Small intestine (tissue), 7 donors: ENCODE measurements around the gene CPT2. TPM values are rescaled to one million over a fixed set of nuclear protein-coding genes. Genes with fewer than 3 reads are reported as not detected.

Experiments used
- DNase-seq, 2 donors: peaks; one replicate each; pipeline versions ENCODE4 v3.0.0 to v3.0.0-alpha.2; 2013
- FAIRE-seq: peaks from 2 replicates; lab custom pipeline; 2012; peaks lifted over from hg19 to GRCh38; lab: Jason Lieb, UNC
- H3K27ac ChIP-seq, 3 donors: one replicate each; pipeline ENCODE4 v1.5.1; 2013; ENCODE audit warnings: low read length in 2 of 3, mild to moderate bottlenecking in 2 of 3, control low read depth in 1 of 3, inconsistent platforms in 1 of 3, low read depth in 1 of 3, moderate library complexity in 1 of 3
- H3K27me3 ChIP-seq, 3 donors: one replicate each; pipeline ENCODE4 v1.6.1; 2013; ENCODE audit warnings: low read length in 3 of 3, inconsistent platforms in 1 of 3; ENCODE audit not compliant: control insufficient read depth in 3 of 3, insufficient read depth in 3 of 3
- H3K36me3 ChIP-seq, 3 donors: one replicate each; pipeline ENCODE4 v1.6.1; 2013; ENCODE audit warnings: low read length in 3 of 3, inconsistent platforms in 1 of 3, low read depth in 1 of 3, mild to moderate bottlenecking in 1 of 3, moderate library complexity in 1 of 3; ENCODE audit not compliant: control insufficient read depth in 3 of 3, insufficient read depth in 2 of 3
- H3K4me1 ChIP-seq, 3 donors: one replicate each; pipeline ENCODE4 v1.6.1; 2013; ENCODE audit warnings: low read length in 2 of 3, inconsistent platforms in 1 of 3, low read depth in 1 of 3, mild to moderate bottlenecking in 1 of 3, moderate library complexity in 1 of 3; ENCODE audit not compliant: control insufficient read depth in 3 of 3, insufficient read depth in 2 of 3
- H3K4me3 ChIP-seq, 3 donors: one replicate each; pipeline ENCODE4 v1.5.1; 2013; ENCODE audit warnings: low read length in 3 of 3, control low read depth in 1 of 3, inconsistent platforms in 1 of 3, low read depth in 1 of 3, mild to moderate bottlenecking in 1 of 3, moderate library complexity in 1 of 3
- H3K9me3 ChIP-seq, 2 donors: one replicate each; pipeline ENCODE4 v1.6.1; 2013; ENCODE audit warnings: low read depth in 1 of 2, low read length in 1 of 2; ENCODE audit not compliant: control insufficient read depth in 2 of 2, insufficient read depth in 1 of 2
- WGBS, 3 donors: extraction: QIAGEN DNeasy Blood & Tissue Kit; methylation state at CpG; one replicate each; pipeline ENCODE4 v1.1.7; 2013; 5-methylcytosine and 5-hydroxymethylcytosine counted together
- polyA plus RNA-seq, 4 donors: library from polyadenylated mRNA; stranded (reverse) in 3 of 4; unstranded in 1 of 4; fragments of 200-250 nt in 3 of 4; fragments of 120-200 nt in 1 of 4; gene quantifications; one replicate each; pipeline versions ENCODE4 v1.2.1 to v1.2.3, GENCODE V29; 2013
- donor health status: healthy with polysubstance abuse.
- donor health status: control.
- donor health status: control.
- donor health status: Bipolar disorder and iron deficiency.
- donor health status: healthy.

CPT2 gene
- polyA plus RNA-seq, 4 donors, result 28.1 to 37.4 (median 35.3) TPM

DNA sequence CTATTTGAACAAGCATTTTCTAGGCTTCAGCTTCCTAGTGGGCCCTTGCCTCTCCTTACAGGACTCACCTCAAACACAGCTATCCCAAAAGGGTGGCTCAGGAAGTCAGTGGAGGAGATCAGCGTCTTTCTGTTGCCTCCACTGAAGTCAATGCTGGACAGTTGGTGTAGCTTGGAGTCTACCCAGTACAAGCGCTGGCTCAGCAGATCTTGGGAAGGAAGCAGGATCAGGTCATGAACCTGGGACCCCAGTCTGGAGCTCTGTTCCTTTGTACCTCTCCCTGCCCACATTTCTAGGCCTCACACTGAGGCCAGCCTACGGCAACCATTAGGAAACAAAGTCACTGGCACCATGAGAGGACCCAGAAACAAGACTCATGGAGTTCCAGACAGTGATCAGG, 65.4 kb downstream of the CPT2 start:
- Histone ChIP-seq H3K9me3 (no peaks in the 10 kb centered on the region), H3K4me1 (peaks cover 0 to 10% (median 0%) of the 10 kb centered on the region in 3 donors), H3K27me3 (no peaks in the 10 kb centered on the region), H3K4me3 (no peak overlapping the region), H3K27ac (no peak overlapping the region), H3K36me3 (peaks cover 0 to 10% (median 0%) of the 10 kb centered on the region in 3 donors)
- FAIRE-seq (no peak), DNase-seq (no peak)
- WGBS, 3 donors, result 92 to 97% (median 94%) methylated on average over 3 of the region's 3 CpGs

Other genes with a start within 250 kb of the CPT2 start
- 10 to 100 TPM in 1 of 4 donors, 1 to 10 TPM in 2, under 1 TPM in 1; 0.45 to 26.4 (median 1.6) TPM for gene PODN, start 134.6 kb upstream of the CPT2 start, polyA plus RNA-seq
- gene SLC1A7, start 54.2 kb upstream of the CPT2 start, polyA plus RNA-seq, result 1 to 10 TPM in 2 of 4 donors, under 1 TPM in 2; 0.32 to 9.2 (median 4.7) TPM
- gene CZIB, start 23.8 kb downstream of the CPT2 start, polyA plus RNA-seq, result 10 to 100 TPM; 40.0 to 59.2 (median 49.6) TPM
- 100 to 1,000 TPM in 1 of 4 donors, 10 to 100 TPM in 3; 70.3 to 116 (median 85.2) TPM for gene MAGOH, start 41.7 kb downstream of the CPT2 start, polyA plus RNA-seq
- 1 to 10 TPM in 2 of 4 donors, under 1 TPM in 1, not detected in 1; 0.27 to 4.5 (median 2.1) TPM for gene LRP8, start 131.2 kb downstream of the CPT2 start, polyA plus RNA-seq